T-cell (primary cell): Measurements from ENCODE around the gene CERS1. TPM values are rescaled to one million over a fixed set of nuclear protein-coding genes. Genes with fewer than 3 reads are reported as not detected.

Experiments
- ATAC-seq, 4 experiments: fragments of 200-7000 bp in 3 of 4; fragments of 150-1000 bp in 1 of 4; cut with Tn5 transposase; replicated peaks in 1 of 4; 1 replicate in 3 of 4; 2 replicates in 1 of 4; pipeline ENCODE4 v1.10.0; 2021; ENCODE audit warnings: moderate library complexity in 3 of 4, mild to moderate bottlenecking in 2 of 4, moderate number of reproducible peaks in 1 of 4
- CTCF ChIA-PET, 2 donors: fragments of 300-600 bp; sonication (Branson Sonifier 250); formaldehyde crosslinking; loops; one replicate each; lab custom pipeline; 2022; ENCODE audit warnings: antibody characterized with exemption in 2 of 2; lab: Charles Lee
- POLR2A ChIA-PET, 2 donors: fragments of 300-600 bp; sonication (Branson Sonifier 250); formaldehyde crosslinking; loops; one replicate each; lab custom pipeline; 2022; ENCODE audit warnings: antibody characterized with exemption in 2 of 2; lab: Charles Lee
- DNase-seq, 35 experiments: peaks; one replicate each; pipeline versions ENCODE4 v3.0.0 to v3.0.0-alpha.2; 2013 to 2023
- H3K27ac ChIP-seq: one replicate; pipeline ENCODE4 v1.5.1; 2013; ENCODE audit warnings: low read length
- H3K27me3 ChIP-seq, 2 experiments: replicated peaks in 1 of 2; 1 replicate in 1 of 2; 2 replicates in 1 of 2; pipeline versions ENCODE4 v1.6.1 to v1.7.0; 2013; ENCODE audit warnings: low read length in 1 of 2, mixed read lengths in 1 of 2; ENCODE audit not compliant: control insufficient read depth in 2 of 2, insufficient read depth in 2 of 2; ENCODE audit errors: extremely low read depth in 1 of 2
- H3K36me3 ChIP-seq, 2 donors: 1 replicate in 1 of 2; 2 replicates in 1 of 2; pipeline versions ENCODE4 v1.6.1 to v1.7.0; 2013; ENCODE audit warnings: low read length in 1 of 2; ENCODE audit not compliant: control insufficient read depth in 2 of 2, insufficient read depth in 1 of 2; ENCODE audit errors: extremely low read depth in 1 of 2
- H3K4me1 ChIP-seq, 2 experiments: 1 replicate in 1 of 2; 2 replicates in 1 of 2; pipeline versions ENCODE4 v1.6.1 to v1.7.0; 2013; ENCODE audit warnings: low read length in 2 of 2, mixed read lengths in 1 of 2; ENCODE audit not compliant: insufficient read depth in 2 of 2, control insufficient read depth in 1 of 2; ENCODE audit errors: extremely low read depth in 1 of 2
- H3K4me3 ChIP-seq, 2 donors: 1 replicate in 1 of 2; 2 replicates in 1 of 2; pipeline versions ENCODE4 v1.5.1 to v1.7.0; 2013; ENCODE audit warnings: mild to moderate bottlenecking in 2 of 2, low read length in 1 of 2, moderate library complexity in 1 of 2; ENCODE audit not compliant: control insufficient read depth in 1 of 2; ENCODE audit errors: extremely low read depth in 1 of 2
- H3K9me3 ChIP-seq: 2 replicates; pipeline ENCODE4 v1.7.0; 2013
- H3K27ac Mint-ChIP-seq, 2 donors: one replicate each; pipeline ENCODE4 v1.8.0; 2020 to 2021; ENCODE audit warnings: mild to moderate bottlenecking in 2 of 2, mixed read lengths in 2 of 2
- H3K27me3 Mint-ChIP-seq, 2 donors: one replicate each; pipeline ENCODE4 v1.8.0; 2021 to 2022; ENCODE audit warnings: mixed read lengths in 2 of 2
- H3K36me3 Mint-ChIP-seq: one replicate; pipeline ENCODE4 v1.8.0; 2021; ENCODE audit warnings: mixed read lengths
- H3K4me1 Mint-ChIP-seq, 3 donors: one replicate each; pipeline ENCODE4 v1.8.0; 2020 to 2022; ENCODE audit warnings: mixed read lengths in 3 of 3, mild to moderate bottlenecking in 1 of 3
- H3K4me3 Mint-ChIP-seq, 3 donors: one replicate each; pipeline ENCODE4 v1.8.0; 2020 to 2022; ENCODE audit warnings: mild to moderate bottlenecking in 3 of 3, mixed read lengths in 3 of 3, moderate library complexity in 3 of 3
- H3K9me3 Mint-ChIP-seq, 3 donors: one replicate each; pipeline ENCODE4 v1.8.0; 2020 to 2022; ENCODE audit warnings: mixed read lengths in 3 of 3
- WGBS: methylation state at CpG from one replicate; pipeline ENCODE4 v1.1.5; 2013; ENCODE audit warnings: missing lambda C conversion rate; ENCODE audit not compliant: insufficient coverage; 5-methylcytosine and 5-hydroxymethylcytosine counted together
- total RNA-seq, 35 experiments: library from RNA in 6 of 35; stranded (reverse) in 6 of 35; fragments of 120-200 nt in 1 of 35; gene quantifications; one replicate each; pipeline versions ENCODE4 v1.2.1 to v1.2.4 and lab custom pipeline; 2013 to 2026

CERS1 gene
- total RNA-seq, 5 donors from 2014 or later (not counting 1 experiment from before 2014, with no cell fraction given): 0.20 TPM; not detected in 3

DNA sequence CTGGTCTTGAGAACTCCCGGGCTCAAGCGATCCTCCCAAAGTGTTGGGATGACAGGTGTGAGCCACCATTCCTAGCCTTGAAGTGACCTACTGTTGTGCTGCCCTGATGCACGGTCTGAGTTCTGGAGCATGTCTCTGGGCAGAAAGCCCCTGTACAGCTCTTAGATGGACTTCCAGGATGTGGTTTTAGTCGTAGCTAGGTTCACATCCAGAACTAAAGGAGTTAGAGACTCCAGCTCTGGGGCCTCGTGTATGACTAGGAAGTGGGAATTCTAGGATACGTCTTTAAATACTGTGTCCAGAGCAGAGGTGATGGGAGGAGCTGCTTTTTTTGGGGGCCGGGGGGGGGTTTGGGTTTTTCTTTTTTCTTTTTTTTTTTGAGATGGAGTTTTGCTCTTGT is 52.0 kb downstream of the CERS1 start:
- no peaks in the 10 kb centered on the region for H3K27me3 Mint-ChIP-seq
- H3K9me3 Mint-ChIP-seq: no peaks in the 10 kb centered on the region
- H3K4me1 Mint-ChIP-seq: peaks cover 76 to 92% (median 83%) of the 10 kb centered on the region in 3 donors
- no peaks in the 10 kb centered on the region for H3K27me3 ChIP-seq
- H3K4me1 ChIP-seq: peaks cover 6 to 91% of the 10 kb centered on the region in 2 experiments
- ATAC-seq (peak in 3 of 4 experiments; percentile 19 to 33 (median 30)), DNase-seq (peak in 1 of 35 experiments; percentile 31)
- H3K36me3 ChIP-seq: peaks cover 12 to 20% of the 10 kb centered on the region in 2 donors
- H3K9me3 ChIP-seq: no peaks in the 10 kb centered on the region
- H3K4me3 Mint-ChIP-seq: peak overlapping the region; percentile 67 to 68 (median 67)
- WGBS: 42% methylated on average over 5 of the region's 7 CpGs
- POLR2A ChIA-PET: interaction anchor here in 1 of 2 donors (0.6 kb wide), 1 partner anchor 340 kb away, joined by 5 read pairs; no protein-coding TSS in a partner anchor
- CTCF ChIA-PET: interaction anchor here (0.6 to 0.7 kb wide), 6 partner anchors 11 to 324 kb away, joined by 3 to 5 read pairs (median 4); partner anchors contain the start of gene SUGP2 (in 1 of the 2)
- H3K4me3 ChIP-seq: no peak overlapping the region
- H3K36me3 Mint-ChIP-seq: peaks cover 13% of the 10 kb centered on the region
- H3K27ac ChIP-seq: peak overlapping the region; percentile 1
- peak overlapping the region; percentile 12 to 71 for H3K27ac Mint-ChIP-seq

DNA sequence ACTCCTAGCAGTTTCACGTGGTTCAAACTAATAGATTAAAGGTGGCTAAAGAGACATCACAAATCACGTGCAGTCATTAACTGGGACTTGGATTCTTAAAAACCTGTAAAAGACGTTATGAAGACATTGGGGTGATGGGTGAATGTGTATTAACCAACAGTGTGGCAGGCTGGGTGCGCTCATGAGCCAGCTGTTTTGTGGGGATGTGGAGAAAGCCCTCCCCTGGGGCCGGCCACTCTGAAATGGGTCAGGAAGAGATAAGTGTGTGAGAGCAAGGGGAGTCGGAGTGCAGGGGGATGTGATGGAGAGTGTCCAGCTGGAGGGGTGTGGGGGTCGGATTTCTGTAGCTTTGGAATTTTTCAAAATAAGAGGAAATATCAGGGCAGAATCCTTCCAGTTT is 53.8 kb downstream of the CERS1 start:
- Histone ChIP-seq H3K36me3 (peaks cover 8 to 17% of the 10 kb centered on the region in 2 donors), H3K9me3 (no peaks in the 10 kb centered on the region), H3K27me3 (no peaks in the 10 kb centered on the region), H3K27ac (no peak overlapping the region), H3K4me3 (no peak overlapping the region), H3K4me1 (peaks cover 5 to 97% of the 10 kb centered on the region in 2 experiments)
- POLR2A ChIA-PET: no interaction called here
- Mint-ChIP-seq H3K27ac (peak overlapping the region in 1 of 2 donors; percentile 71), H3K9me3 (no peaks in the 10 kb centered on the region), H3K4me3 (peak overlapping the region; percentile 4 to 65 (median 19)), H3K27me3 (no peaks in the 10 kb centered on the region), H3K4me1 (peaks cover 86 to 93% (median 92%) of the 10 kb centered on the region in 3 donors), H3K36me3 (peaks cover 13% of the 10 kb centered on the region)
- DNase-seq (no peak), ATAC-seq (no peak)
- CTCF ChIA-PET: no interaction called here
- 84% methylated on average over 6 of the region's 7 CpGs for WGBS

DNA sequence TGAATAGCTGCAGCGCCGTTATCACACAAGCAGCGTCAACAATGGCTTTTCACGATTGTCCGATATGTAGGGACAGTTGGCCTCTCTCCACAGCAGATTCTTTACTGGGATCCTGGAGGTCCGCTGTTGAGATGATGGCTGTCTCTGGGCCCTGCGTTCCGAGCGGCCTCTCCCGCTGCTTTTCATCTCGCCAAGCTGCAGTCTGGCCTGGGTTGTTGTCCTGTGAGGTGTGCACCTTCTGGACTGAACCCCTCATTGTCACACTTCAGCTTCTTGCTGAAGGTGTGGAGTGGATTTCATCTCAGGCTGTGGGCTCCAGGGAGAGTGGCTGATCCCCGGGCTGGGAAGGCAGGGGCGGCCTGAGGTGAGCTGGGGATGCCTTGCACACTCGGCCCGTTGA is 54.6 kb downstream of the CERS1 start:
- Mint-ChIP-seq H3K4me1 (peaks cover 86 to 92% (median 91%) of the 10 kb centered on the region in 3 donors), H3K36me3 (peaks cover 12% of the 10 kb centered on the region), H3K4me3 (peak overlapping the region in 1 of 3 donors; percentile 65), H3K27me3 (no peaks in the 10 kb centered on the region), H3K27ac (no peak overlapping the region), H3K9me3 (no peaks in the 10 kb centered on the region)
- DNase-seq (no peak), ATAC-seq (no peak)
- POLR2A ChIA-PET: interaction anchor here in 1 of 2 donors (0.5 kb wide), 1 partner anchor 323 kb away, joined by 4 read pairs; no protein-coding TSS in a partner anchor
- CTCF ChIA-PET: interaction anchor here in 1 of 2 donors (1.0 kb wide), 1 partner anchor 9 kb away, joined by 3 read pairs; the partner anchor contains the start of gene UPF1
- peaks cover 6 to 19% of the 10 kb centered on the region in 2 donors for H3K36me3 ChIP-seq
- peaks cover 3 to 98% of the 10 kb centered on the region in 2 experiments for H3K4me1 ChIP-seq
- H3K27ac ChIP-seq: no peak overlapping the region
- H3K27me3 ChIP-seq: no peaks in the 10 kb centered on the region
- no peak overlapping the region for H3K4me3 ChIP-seq
- 91% methylated on average over 9 of the region's 15 CpGs for WGBS
- no peaks in the 10 kb centered on the region for H3K9me3 ChIP-seq

DNA sequence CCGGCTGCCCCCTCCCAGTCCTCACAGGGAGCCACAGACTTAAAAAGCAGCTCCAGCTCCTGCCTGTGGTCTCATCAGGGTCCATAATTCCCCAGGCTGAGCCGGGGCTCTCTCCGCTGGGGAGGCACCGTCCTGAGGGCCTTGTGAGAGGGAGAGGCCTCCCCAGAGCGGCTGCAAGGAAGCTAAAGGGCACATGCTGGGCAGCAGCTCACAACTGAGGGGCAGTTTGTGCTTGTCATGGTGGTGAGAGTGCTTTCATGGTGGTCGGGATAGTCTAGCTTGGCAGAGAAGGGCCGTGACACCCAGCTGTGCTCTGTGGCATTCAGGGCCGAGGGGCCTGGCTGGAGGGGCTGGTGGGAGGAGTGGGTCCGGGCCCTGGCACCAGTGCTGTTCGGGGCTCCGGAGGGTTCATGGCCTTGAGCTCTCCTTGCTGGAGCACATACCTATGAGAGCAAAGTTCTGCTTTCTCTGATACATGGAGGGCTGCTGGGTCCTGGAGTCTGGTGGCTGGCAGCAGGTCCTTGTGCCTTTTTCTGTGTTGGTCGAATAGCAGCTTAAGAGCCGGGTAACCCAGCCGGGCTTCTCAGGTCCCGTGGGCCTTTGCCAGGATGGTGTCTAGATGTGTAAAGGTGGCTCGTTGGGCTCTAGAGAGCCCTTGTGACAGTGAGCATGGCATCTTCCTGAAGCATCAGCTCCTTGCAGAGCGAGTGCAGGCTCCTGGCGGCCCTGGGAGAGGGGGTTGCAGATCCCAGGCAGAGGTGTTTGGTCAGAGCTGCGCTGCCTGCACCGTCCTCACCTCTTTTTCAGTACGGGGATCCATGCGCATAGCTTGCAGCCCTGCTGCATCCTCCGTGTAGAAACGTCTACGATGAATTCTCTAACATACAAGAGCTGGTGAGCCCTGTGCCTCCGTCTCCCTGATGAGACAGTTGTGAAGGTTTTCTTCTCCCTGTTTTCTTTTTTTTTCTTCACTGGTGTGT is 55.4 kb downstream of the CERS1 start:
- Histone ChIP-seq H3K4me1 (peaks cover 3 to 98% of the 10 kb centered on the region in 2 experiments), H3K36me3 (peaks cover 0 to 21% of the 10 kb centered on the region in 2 donors), H3K9me3 (no peaks in the 10 kb centered on the region), H3K27me3 (no peaks in the 10 kb centered on the region), H3K4me3 (no peak overlapping the region), H3K27ac (no peak overlapping the region)
- WGBS: 91% methylated on average over 20 of the region's 26 CpGs
- H3K4me3 Mint-ChIP-seq: peak overlapping the region in 1 of 3 donors; percentile 65
- H3K36me3 Mint-ChIP-seq: peaks cover 16% of the 10 kb centered on the region
- H3K9me3 Mint-ChIP-seq: no peaks in the 10 kb centered on the region
- H3K27ac Mint-ChIP-seq: peak overlapping the region in 1 of 2 donors; percentile 69
- H3K27me3 Mint-ChIP-seq: no peaks in the 10 kb centered on the region
- ATAC-seq (no peak), DNase-seq (no peak)
- ChIA-PET POLR2A (no interaction called here), CTCF (interaction anchor here (0.6 to 1.0 kb wide), 2 partner anchors 8 kb away, joined by 3 read pairs; partner anchors contain the start of gene UPF1 (in 1 of the 2))
- H3K4me1 Mint-ChIP-seq: peaks cover 86 to 93% (median 92%) of the 10 kb centered on the region in 3 donors

DNA sequence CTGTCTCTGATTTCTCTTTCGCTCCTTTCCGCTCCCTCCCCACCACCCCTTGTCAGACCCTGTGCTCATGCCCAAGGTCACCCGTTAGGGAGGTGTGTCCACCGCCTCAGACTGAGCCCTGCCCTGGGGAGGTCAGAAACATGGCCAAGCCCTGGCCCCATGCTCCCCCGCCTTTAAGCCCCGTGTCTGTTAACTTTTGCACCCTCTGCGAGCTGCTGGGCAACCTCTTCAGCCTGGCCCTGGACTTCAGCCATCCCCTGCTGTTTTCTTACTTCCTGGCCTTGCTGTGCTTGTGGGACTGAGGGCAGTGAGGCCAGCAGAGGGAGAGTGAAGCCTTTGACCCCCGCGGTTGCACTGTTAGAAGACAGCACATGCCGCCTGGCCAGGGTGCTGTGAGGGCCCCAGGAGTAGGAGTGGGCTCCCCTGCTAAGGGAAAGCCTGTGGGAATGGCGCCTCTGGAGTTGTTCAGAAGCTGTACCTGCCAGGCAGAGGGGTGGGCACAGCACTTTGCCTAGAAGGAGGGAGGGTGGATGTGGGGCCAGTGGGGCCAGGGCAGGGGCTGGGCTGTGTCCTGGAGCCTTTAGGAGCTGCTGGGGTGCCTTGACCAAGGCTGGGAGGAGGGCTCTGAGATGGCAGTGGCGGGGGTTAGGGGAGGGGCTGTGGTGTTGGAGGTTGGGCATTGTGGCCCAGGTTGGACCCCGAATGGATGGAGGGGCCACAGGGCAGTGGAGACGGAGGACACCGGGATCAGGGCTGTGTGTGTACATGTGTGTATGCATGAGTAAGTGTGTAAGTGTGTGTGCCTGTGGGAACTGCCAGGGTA is 56.3 kb downstream of the CERS1 start:
- peak overlapping the region in 1 of 2 donors; percentile 34 for H3K27ac Mint-ChIP-seq
- ChIA-PET CTCF (no interaction called here), POLR2A (interaction anchor here in 1 of 2 donors (0.5 kb wide), 1 partner anchor 320 kb away, joined by 4 read pairs; no protein-coding TSS in a partner anchor)
- H3K4me3 Mint-ChIP-seq: peak overlapping the region in 1 of 3 donors; percentile 65
- peaks cover 21% of the 10 kb centered on the region for H3K36me3 Mint-ChIP-seq
- H3K4me1 ChIP-seq: peaks cover 5 to 98% of the 10 kb centered on the region in 2 experiments
- no peaks in the 10 kb centered on the region for H3K27me3 ChIP-seq
- H3K9me3 ChIP-seq: no peaks in the 10 kb centered on the region
- H3K4me3 ChIP-seq: no peak overlapping the region
- no peaks in the 10 kb centered on the region for H3K9me3 Mint-ChIP-seq
- DNase-seq (no peak), ATAC-seq (no peak)
- H3K27me3 Mint-ChIP-seq: no peaks in the 10 kb centered on the region
- WGBS: 95% methylated on average over 12 of the region's 15 CpGs
- H3K27ac ChIP-seq: no peak overlapping the region
- H3K4me1 Mint-ChIP-seq: peaks cover 87 to 93% (median 93%) of the 10 kb centered on the region in 3 donors
- peaks cover 0 to 24% of the 10 kb centered on the region in 2 donors for H3K36me3 ChIP-seq
